Right forelimb (tissue), 1 donor: ENCODE data around the gene MAPK8.
"Not testable (repeated sequence)": the region's sequence is repeated elsewhere in the genome, so short reads cannot be mapped to it uniquely, and the experiment has no call there.

Source experiments
- DNase-seq: peaks from one replicate; pipeline ENCODE4 v3.0.0-alpha.2; 2018

The MAPK8 gene

DNA sequence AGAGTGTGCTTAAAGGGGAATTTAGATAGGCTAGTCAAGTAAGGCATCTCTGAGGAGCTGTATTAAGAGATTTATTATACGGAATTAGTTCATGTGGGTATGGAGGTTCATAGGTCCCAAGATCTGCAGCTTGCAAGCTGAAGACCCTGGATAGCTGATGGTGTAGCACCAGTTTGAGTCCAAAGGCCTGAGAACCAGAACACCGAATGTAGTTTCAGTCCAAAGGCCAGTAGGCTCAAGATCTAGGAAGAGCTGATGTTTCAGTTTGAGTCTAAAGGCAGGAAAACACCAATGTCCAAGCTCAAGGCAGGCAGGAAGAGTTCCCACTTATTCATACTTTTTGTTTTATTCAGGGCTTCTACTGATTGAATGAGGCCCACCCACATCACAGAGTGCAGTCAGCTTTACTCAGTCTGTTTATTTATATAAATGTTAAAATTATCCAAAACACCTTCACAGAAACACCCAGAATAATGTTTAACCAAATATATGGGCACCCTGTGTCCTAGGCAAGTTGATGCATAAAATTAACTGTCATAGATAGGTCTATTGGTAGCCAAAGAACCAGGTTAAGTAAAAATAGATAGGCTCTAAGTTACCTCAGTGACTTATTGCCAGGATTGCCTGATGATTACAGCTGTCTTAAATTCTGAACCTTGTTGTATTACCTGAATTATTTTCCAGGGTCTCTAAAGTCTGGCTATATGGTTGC, 83.5 kb downstream of the MAPK8 start:
- DNase-seq = no peak

DNA sequence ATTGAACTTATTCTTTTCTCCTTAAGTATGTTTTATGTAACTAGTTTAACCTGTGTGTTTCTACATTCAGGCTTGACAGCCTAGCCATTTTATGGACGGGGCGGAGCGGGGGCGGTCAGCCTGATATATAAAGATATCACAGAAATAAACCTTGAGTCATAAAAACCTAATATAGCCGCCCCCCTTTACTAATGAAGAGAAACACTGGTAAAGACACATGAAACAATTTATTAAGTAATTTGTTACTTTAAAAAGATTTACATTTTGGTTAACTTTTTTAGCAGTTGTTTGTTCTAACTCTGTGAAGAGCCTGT, 84.0 kb downstream of the MAPK8 start:
- DNase-seq = no peak

DNA sequence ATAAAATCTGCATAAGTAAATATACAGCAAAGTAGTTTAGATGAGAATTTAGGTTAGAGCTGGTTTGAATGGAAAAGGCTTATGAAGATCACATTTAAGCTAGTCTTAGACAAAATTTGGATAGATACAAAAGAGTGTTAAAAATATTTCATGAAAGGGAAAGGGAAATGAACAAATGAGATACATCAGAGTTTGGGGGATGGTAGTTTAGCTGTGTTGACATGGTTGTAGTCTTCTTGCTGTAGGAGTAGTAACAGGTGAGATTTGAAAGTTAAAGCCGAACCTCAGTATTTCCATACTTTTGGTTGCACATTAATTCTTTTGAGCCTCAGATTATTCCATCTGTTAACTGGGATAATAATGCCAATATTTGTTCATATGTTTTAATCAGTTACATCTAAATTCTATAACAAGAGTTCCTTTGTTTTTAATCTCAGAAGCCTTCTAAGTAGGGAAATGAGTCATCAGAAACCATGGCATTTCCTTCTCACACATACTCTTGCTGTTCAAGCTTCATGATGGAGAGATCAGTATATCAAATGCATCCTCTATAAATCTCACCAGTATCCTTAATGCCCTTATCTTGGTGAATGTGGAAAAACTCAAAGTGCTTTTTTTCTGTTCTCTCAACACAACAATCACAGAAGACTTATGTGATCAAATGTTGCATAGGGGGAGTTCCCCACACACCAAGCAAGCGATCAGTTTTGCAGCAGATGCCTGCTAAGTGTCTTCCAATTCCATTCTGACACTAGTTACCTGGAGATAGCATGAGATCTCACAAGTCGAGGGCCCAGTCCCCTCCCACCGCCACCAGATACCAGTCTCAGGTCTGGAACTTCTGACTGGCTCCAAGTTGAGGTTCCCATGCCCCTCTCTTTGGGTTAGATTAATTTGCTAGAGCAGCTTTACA, 84.7 kb downstream of the MAPK8 start:
- no peak for DNase-seq

DNA sequence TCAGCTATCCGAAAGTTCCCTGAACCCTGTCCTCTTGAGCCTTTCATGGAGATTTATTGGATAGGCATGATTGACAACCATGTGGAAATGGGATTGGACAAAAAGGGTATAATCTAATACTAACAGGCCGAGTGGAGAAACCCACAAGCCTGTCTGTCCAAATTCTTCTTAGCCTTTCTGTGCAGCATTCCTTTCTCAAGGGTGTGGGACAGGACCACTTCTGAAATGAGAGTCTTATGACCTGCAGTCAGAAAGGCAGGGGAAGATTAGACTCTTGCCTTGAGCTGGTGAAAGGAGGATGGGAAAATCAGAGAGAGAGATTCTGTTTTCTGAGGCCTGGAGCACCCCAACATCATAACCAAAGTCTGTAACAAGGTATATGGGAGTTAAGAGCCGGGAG, 85.5 kb downstream of the MAPK8 start:
- DNase-seq = no peak

DNA sequence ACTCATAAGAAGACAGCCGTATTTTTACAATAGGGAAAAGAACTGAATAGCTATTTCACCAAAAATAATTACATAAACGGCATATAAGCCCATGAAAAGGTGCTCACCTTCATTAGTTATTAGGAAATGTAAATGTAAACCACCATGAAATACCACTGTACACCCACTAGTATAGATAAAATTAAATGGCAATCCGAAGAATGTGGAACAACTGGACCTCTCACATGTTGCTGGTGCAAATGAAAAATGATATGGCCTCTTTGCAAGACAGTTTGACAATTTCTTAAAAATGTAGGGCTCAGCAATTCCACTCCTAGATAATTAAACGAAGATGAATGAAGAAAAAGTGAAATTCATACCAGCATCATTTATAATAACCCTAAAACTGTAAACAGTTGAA, 91.8 kb downstream of the MAPK8 start:
- DNase-seq = no peak

DNA sequence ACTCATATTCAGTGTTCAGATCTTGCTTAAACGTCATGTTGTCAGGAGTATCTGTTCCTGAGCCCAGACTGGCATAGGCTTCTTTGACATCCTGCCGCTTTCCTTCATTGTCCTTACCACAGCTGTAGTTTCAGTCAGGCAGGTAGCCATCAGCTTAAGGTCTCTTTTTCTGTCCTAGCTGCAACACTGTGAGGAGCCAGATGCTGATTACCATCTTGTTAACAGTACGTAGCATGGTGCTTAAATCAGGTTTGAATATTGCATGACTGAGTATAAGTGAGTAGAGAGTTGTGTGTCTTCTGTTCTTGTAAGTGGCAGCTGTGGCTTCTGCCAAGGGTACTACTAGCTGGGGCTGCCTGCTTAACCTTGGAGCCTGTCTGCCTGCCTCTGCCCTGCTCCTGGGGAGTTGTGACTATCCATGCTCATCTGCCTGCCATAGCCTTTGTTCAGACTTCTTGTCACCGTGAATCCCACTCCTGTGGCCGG, 92.6 kb downstream of the MAPK8 start:
- DNase-seq = no peak

DNA sequence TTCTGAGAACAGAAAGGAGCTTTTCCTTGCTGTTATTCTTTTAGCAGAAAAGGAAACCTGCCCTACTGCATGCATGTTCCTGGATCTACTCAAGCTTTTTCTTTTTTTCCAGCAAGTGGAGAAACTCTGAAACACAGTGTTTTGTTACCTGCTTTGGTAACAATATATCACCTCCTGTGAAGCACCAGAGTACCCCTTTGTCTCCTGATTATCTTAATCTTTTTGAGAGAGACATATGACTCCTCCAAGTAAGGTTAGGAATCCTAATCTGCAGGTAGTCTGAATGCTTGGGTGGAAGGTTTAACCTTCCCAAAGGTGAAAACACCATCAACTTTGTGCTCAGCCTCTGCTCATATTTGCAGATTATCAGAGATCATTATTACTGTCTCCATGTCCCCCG, 93.1 kb downstream of the MAPK8 start:
- no peak for DNase-seq

DNA sequence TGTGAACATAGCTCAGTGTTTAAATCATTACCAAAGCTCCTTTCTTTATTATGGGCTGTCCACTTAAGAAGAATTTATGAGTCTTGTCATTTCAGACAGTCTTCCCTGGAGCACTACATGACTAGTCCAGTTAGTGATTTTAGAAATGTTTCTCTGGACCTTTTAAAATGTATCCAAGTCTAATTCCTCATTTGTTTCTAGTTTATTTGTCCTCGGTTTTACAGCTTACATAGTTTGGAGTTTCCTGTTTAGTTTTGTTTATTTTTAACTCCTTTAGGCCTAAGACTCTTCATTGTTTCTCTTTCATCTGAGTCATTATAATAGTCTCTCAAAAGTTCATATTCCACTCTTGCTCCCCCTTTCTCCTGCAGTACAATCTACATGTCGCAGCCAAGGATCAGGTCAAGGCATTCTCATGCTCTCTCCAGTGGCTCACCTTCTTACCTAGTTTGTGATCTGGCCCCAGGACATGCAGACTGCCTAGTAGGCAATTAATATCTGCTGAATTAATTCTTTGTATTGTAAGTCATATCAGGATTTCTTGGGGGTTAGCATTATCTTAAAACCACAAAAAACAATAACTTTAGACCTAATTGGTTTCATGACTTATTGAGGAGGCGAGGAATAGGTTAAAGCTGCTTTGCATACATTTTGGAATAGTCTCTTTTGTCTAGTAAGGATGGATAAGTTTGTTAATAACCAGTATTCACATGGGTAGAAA, 93.8 kb downstream of the MAPK8 start:
- DNase-seq = no peak

DNA sequence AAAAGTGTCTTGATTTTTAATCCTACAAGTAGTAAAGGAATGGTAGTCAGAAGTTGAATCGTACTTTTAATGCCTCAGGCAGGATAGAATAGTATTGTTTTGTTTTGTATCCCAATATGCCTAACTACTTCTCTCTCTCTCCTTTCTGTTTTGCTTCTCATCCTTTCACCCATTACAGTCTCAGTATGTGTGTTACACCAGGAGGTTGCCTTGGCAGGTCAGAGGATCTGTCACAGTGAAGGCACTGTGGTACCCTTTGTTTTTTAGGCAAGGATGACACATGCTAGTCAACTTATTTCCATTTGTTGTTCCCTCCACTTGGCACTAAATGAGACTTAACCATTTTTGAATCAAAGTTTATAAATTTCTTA, 94.4 kb downstream of the MAPK8 start:
- DNase-seq = no peak

DNA sequence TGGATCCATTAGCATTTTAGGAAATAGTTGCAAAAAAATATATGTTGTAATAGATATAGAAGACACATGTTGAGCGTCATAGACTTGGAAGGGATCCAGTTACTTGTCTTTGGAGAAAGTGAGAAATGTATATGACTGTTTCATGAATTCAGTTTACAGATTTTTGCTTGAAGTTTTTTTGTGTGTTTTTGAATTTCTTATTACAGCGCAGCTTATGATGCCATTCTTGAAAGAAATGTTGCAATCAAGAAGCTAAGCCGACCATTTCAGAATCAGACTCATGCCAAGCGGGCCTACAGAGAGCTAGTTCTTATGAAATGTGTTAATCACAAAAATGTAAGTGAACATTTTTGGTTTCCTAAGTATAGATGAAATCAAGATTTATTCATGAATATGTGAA, 98.2 kb downstream of the MAPK8 start:
- DNase-seq = no peak

DNA sequence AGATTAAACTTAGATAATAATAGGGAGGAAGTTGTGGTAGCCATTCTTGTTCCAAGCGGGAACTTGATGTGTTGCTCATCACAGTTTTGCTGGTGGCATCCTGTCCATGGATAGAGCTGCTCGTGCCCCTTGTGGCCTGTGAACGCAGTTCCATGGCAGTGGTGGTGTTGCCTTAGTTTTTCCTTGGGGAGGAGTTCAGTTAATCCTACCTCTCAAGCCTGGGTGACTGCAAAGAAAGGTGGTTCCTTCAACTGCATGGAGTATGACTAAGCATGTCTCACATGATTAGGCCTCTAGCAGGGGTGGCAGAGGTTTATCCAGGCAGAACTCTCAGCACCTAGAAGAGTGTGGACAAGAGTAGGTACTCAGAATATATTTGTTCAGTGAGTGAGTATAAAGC, 99.7 kb downstream of the MAPK8 start:
- no peak for DNase-seq

DNA sequence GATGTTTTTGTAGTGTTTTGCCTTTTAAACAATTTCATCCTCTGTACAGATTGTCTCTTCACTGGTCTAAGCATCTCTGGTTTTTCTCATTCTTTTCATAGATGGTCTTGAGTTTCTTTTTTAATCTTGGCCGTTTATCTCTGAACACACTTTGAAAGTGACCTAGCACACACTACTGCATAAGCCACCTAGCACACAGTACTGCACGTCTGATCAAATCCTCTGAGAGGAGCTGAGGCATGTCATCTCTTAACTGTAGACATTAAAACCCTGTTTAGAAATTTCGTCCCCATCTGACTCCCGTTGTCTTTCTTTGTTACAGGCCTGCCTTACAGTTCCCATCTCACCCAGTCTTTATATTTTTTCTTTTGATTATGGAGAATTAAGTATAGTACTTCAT, 100.2 kb downstream of the MAPK8 start:
- DNase-seq = no peak

DNA sequence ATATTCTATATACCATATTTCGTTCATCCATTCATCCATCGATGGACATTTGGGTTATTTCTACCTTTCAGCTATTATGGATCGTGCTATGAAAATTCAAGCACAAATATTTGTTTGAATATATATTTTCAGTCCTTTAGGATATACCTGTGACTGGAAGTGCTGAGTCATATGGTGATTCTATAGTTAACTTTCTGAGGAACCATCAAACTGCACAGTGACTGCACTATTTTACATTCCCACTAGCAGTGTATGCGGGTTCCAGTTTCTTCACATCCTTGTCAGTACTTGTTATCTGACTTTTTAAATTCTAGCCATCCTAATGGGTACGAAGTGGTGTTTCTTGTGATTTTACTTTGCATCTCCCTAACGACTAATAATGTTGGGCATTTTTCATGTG, 104.0 kb downstream of the MAPK8 start:
- DNase-seq = no peak

DNA sequence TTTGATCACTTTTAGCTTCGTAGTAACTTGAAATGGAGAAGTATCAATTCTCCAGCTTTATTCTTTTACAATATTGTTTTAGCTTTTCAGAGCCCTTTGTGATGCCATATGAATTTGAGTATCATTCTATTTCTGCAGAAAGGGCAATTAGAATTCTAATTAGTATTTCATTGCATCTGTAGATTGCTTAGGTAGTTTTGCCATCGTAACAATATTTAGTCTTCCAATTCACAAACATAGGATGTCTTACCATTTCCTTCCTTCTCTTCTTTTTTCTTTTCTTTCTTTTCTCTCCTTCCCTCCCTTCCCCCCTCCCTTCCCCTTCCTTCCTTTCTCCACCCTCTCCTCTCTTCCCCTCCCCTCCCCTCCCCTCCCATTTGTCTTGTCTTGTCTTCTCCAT, 105.0 kb downstream of the MAPK8 start:
- no peak for DNase-seq

DNA sequence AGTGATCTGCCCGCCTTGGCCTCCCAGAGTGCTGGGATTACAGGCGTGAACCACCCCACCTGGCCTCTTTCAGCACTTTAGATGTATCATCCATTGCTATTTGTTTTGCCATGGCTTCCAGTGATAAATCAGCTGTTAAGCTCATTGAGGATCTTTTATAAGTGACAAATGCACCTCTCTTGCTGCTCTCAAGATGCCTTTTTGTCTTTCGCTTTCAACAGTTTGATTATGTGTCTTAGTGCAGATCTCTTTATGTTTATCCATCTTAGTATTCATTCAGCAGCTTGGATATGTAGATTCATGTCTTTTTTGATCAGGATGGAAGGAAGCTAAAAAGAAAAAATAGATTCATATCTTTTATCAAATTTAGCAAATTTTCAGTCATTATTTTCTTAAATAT, 105.6 kb downstream of the MAPK8 start:
- DNase-seq = no peak

DNA sequence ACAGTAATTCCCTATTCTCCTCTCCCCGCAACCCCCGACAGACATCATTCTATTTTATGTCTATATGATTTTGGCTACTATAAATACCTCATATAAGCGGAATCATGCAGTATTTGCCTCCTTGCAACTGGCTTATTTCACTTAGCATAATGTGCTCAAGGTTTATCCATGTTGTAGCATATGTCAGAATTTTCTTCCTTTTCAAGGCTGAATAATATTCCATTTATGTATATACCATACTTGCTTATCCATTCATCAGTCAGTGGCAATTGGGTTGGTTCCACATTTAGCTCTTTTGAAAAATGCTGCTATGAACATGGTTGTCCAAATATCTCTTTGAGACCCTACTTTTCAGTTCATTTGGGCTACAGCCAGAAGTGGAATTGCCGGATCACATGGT, 106.5 kb downstream of the MAPK8 start:
- no peak for DNase-seq

DNA sequence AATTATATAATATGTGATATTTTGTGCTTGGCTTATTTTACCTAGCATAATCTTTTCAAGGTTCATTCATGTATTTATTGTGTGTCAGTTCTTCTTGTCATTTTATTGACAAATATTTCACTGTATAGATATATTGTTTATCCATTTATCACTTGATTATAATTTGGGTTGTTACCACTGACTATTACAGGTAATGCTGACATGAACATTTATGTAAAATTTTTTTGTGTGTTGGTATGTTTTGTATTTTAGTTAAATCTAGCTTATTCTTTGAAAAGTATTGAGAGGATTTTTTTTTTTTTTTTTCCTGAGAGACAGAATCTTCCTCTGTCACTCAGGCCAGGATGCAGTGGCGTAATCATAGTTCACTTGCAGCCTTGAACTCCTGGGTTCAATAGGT, 107.7 kb downstream of the MAPK8 start:
- DNase-seq = no peak

DNA sequence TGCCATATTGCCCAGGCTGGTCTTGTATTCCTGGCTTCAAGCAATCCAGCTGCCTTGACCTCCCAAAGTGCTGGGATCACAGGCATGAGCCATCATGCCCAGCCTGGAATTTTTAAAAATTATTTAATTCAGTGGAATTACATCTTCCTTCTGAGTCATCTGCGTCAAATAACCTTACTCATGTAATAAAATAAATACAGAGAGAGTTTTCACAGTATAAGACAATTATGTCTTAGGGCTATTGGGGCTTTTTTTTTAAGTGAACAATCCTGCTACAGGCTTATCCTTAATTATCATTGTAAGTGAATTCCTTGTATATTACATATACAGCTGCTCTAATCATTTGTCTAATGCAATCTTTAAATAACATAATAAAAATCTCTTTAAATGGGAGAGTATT, 108.3 kb downstream of the MAPK8 start:
- DNase-seq = no peak

DNA sequence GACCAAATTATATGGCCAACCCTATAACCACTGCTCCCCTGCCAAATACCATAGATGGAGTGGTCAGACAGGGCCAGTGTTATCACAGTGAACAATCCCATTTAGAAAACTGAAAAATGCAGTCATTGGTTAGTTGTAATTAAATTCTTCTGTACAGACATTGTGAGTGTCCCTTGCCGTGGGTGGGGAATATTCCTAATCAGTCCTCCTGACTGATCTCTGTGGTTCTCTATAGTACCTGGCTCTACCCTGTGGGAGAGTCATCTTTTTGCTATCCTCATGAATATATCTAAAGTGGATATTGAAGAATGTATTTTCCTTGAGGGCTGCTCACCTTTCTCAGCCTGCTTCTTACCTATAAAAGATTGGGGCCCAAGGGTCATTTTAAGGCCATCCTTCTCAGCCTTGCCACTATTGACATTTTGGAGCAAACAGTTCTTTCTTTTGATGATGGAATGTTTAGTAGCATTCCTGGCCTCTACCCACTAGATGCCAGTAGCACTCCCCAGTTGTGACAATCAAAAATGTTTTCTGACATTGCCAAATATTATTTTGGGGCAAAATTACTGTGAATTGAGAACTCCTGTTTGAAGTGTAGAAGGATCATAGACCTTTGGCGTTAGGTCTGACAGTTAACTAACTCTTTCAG, 110.2 kb downstream of the MAPK8 start:
- DNase-seq = no peak

DNA sequence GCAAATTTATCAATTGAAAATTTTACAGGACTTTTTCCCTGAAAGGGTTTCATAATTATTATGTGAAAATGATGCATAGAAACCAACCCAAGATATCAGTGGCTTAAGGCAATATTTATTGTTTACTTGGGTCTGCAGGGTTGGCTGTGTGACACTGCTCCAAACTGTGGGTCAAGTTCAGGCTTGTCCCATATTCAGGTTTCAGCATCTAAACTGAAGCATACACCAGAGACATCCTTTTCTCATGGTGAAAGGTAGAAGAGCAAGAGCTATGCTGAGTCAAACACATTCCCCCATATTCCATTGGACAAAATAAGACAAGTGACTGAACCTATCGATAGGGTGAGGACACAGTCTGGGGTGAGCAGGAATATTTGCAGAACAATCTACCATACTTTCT, 110.9 kb downstream of the MAPK8 start:
- DNase-seq = no peak

DNA sequence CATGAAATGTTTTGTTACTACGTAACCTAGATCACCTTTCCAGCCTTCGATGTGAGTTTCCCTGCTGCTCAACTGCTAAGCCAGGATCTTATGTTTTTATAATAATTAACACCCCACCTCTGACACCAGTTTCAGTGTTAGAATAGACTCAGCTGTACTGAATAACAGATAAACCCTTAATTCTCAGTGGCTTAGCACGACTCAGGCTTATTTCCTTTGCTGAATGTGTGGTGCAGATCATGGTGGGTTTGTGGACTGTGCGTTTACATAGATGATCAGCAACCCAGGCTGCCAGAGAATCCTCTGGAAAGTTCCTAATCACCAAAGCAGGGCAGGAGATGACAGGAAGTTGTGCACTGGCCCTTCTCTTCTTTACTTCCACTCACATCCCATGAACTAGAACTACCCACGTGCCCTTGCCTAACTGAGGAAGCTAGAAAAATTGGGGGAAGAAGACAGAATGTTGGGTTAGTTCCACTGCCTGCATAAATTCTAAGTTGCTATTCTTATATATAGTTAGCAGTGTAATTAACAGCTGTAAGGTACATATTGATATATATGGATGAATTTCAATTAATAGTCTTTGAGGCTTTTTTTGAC, 111.8 kb downstream of the MAPK8 start:
- DNase-seq = no peak

DNA sequence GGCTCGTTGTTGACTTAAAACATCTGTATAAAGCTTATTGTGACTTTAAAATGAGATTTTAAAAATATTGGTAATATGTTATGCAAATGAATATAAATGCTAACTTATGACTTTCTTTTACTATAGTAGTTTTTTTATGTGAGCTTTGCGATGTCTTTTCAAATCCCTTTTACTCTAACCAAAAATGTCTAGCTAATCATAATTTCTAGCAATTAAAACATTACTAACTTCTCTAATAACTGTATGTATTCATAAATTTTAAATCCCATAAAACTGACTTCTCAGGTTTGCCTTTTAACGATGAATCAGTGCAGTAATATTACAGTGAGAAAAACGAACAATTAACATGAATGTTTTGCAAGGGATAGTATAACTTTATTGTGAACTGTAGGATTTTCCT, 113.2 kb downstream of the MAPK8 start:
- DNase-seq = no peak

DNA sequence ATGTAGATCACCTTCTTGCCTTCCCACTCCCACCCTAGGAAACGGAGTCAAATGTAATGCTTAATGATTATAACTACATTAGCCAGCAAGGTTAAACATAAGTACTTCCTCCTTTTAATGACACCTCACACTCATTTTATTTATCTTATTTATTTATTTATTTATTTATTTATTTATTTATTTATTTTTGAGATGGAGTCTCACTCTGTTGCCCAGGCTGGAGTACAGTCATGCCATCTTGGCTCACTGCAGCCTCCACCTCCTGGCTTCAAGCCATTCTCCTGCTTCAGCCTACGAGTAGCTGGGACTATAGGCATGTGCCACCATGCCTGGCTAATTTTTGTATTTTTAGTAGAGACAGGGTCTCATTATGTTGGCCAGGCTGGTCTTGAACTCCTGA, 115.4 kb downstream of the MAPK8 start:
- DNase-seq = not testable (repeated sequence)
